Neuronal stem cell (in vitro differentiated cells): ENCODE results near the gene RAB3C.

Experiments
- DNase-seq: peaks from one replicate; pipeline ENCODE4 v3.0.0-alpha.2; 2013; ENCODE audit warnings: low spot score
- H2AFZ ChIP-seq: one replicate; pipeline ENCODE4 v1.6.1; 2013; ENCODE audit warnings: mild to moderate bottlenecking, low read length, inconsistent platforms
- H2AK5ac ChIP-seq: 2 replicates; pipeline ENCODE4 v1.6.1; 2013; ENCODE audit warnings: low read depth, mild to moderate bottlenecking, inconsistent platforms, low read length, moderate library complexity, mixed read lengths
- H2BK120ac ChIP-seq: 2 replicates; pipeline ENCODE4 v1.6.1; 2013; ENCODE audit warnings: low read depth, mild to moderate bottlenecking, inconsistent platforms, low read length, moderate library complexity, mixed read lengths
- H2BK12ac ChIP-seq: one replicate; pipeline ENCODE4 v1.6.1; 2013; ENCODE audit warnings: low read length, inconsistent platforms
- H2BK15ac ChIP-seq: 2 replicates; pipeline ENCODE4 v1.6.1; 2013; ENCODE audit warnings: mild to moderate bottlenecking, low read length, inconsistent platforms, mixed read lengths
- H2BK5ac ChIP-seq: one replicate; pipeline ENCODE4 v1.6.1; 2013; ENCODE audit warnings: inconsistent platforms, mild to moderate bottlenecking, low read length, moderate library complexity
- H3K14ac ChIP-seq: one replicate; pipeline ENCODE4 v1.6.1; 2013; ENCODE audit warnings: low read length, inconsistent platforms
- H3K18ac ChIP-seq: 2 replicates; pipeline ENCODE4 v1.6.1; 2013; ENCODE audit warnings: low read length, inconsistent platforms
- H3K23ac ChIP-seq: 2 replicates; pipeline ENCODE4 v1.6.1; 2013; ENCODE audit warnings: low read depth, mild to moderate bottlenecking, mixed read lengths, low read length, inconsistent platforms; ENCODE audit not compliant: poor library complexity
- H3K27ac ChIP-seq: replicated peaks from 3 replicates; pipeline ENCODE4 v1.5.1; 2013; ENCODE audit warnings: low read length, inconsistent platforms
- H3K27me3 ChIP-seq, 3 experiments: 2 replicates each; pipeline ENCODE4 v1.6.1; 2013; ENCODE audit warnings: low read length in 3 of 3, mild to moderate bottlenecking in 2 of 3, inconsistent platforms in 1 of 3, low read depth in 1 of 3, mixed read lengths in 1 of 3, moderate library complexity in 1 of 3; ENCODE audit not compliant: control insufficient read depth in 3 of 3, insufficient read depth in 3 of 3
- H3K36me3 ChIP-seq, 2 donors: replicated peaks in 1 of 2; 2 replicates each; pipeline ENCODE4 v1.6.1; 2013; ENCODE audit warnings: low read length in 2 of 2; ENCODE audit not compliant: control insufficient read depth in 2 of 2, insufficient read depth in 2 of 2
- H3K4ac ChIP-seq: 2 replicates; pipeline ENCODE4 v1.6.1; 2013; ENCODE audit warnings: inconsistent platforms, mild to moderate bottlenecking, low read length, moderate library complexity
- H3K4me1 ChIP-seq, 2 donors: 1 replicate in 1 of 2; 2 replicates in 1 of 2; pipeline ENCODE4 v1.6.1; 2013; ENCODE audit warnings: low read length in 2 of 2, low read depth in 1 of 2; ENCODE audit not compliant: control insufficient read depth in 2 of 2, insufficient read depth in 1 of 2
- H3K4me2 ChIP-seq: one replicate; pipeline ENCODE4 v1.6.1; 2013; ENCODE audit warnings: mild to moderate bottlenecking, low read length, inconsistent platforms; ENCODE audit not compliant: insufficient read depth, poor library complexity, severe bottlenecking
- H3K4me3 ChIP-seq, 2 donors: 2 replicates each; pipeline ENCODE4 v1.5.1; 2013; ENCODE audit warnings: low read length in 2 of 2, mild to moderate bottlenecking in 2 of 2, inconsistent platforms in 1 of 2, moderate library complexity in 1 of 2
- H3K79me1 ChIP-seq: one replicate; pipeline ENCODE4 v1.6.1; 2013; ENCODE audit warnings: low read depth, mild to moderate bottlenecking, inconsistent platforms, low read length, moderate library complexity
- H3K9ac ChIP-seq: one replicate; pipeline ENCODE4 v1.6.1; 2013; ENCODE audit warnings: mild to moderate bottlenecking, low read depth, low read length, inconsistent platforms; ENCODE audit not compliant: poor library complexity
- H3K9me3 ChIP-seq, 2 donors: replicated peaks in 1 of 2; 2 replicates each; pipeline versions ENCODE3 to v1.6.1; 2013; ENCODE audit warnings: low read length in 2 of 2, mild to moderate bottlenecking in 2 of 2, inconsistent platforms in 1 of 2, low read depth in 1 of 2, mixed read lengths in 1 of 2, moderate library complexity in 1 of 2; ENCODE audit not compliant: control insufficient read depth in 2 of 2, insufficient read depth in 1 of 2
- H4K8ac ChIP-seq: one replicate; pipeline ENCODE4 v1.6.1; 2013; ENCODE audit warnings: low read depth, mild to moderate bottlenecking, inconsistent platforms, low read length, moderate library complexity
- H4K91ac ChIP-seq: one replicate; pipeline ENCODE4 v1.6.1; 2013; ENCODE audit warnings: low read length, low read depth, mild to moderate bottlenecking, inconsistent platforms; ENCODE audit not compliant: poor library complexity
- WGBS, 2 donors: extraction: QIAGEN DNeasy Blood & Tissue Kit; methylation state at CpG; one replicate each; pipeline ENCODE4 v1.1.7; 2013; ENCODE audit warnings: missing lambda C conversion rate in 2 of 2, mixed read lengths in 1 of 2; ENCODE audit not compliant: insufficient read length in 2 of 2, insufficient replicate concordance in 1 of 2; ENCODE audit errors: extremely low coverage in 2 of 2; 5-methylcytosine and 5-hydroxymethylcytosine counted together

Gene RAB3C

GRCh38 chr5:58890265-58890664 is 307.4 kb downstream of the RAB3C start:
- peak overlapping the region; percentile 76 for H2AFZ ChIP-seq
- no peak overlapping the region for H3K4me2 ChIP-seq
- no peak overlapping the region for H3K9ac ChIP-seq
- WGBS, 2 donors: no CpG with 5 or more reads among the region's 12 CpGs
- H3K23ac ChIP-seq: no peak overlapping the region
- no peak overlapping the region for H2BK15ac ChIP-seq
- H3K4me1 ChIP-seq: peaks cover 9 to 12% of the 10 kb centered on the region in 2 donors
- peak overlapping the region; percentile 87 for H3K18ac ChIP-seq
- no peak overlapping the region for H3K4ac ChIP-seq
- DNase-seq: no peak
- no peak overlapping the region for H3K14ac ChIP-seq
- H3K27ac ChIP-seq: no peak overlapping the region
- H2BK5ac ChIP-seq: no peak overlapping the region
- H3K27me3 ChIP-seq: no peaks in the 10 kb centered on the region
- peak overlapping the region; percentile 72 for H2AK5ac ChIP-seq
- H3K4me3 ChIP-seq: peak overlapping the region in 1 of 2 donors; percentile 32
- H4K91ac ChIP-seq: no peak overlapping the region
- H3K79me1 ChIP-seq: no peaks in the 10 kb centered on the region
- no peaks in the 10 kb centered on the region for H3K9me3 ChIP-seq
- H4K8ac ChIP-seq: no peak overlapping the region
- H3K36me3 ChIP-seq: no peaks in the 10 kb centered on the region
- no peak overlapping the region for H2BK120ac ChIP-seq
- no peak overlapping the region for H2BK12ac ChIP-seq

DNA sequence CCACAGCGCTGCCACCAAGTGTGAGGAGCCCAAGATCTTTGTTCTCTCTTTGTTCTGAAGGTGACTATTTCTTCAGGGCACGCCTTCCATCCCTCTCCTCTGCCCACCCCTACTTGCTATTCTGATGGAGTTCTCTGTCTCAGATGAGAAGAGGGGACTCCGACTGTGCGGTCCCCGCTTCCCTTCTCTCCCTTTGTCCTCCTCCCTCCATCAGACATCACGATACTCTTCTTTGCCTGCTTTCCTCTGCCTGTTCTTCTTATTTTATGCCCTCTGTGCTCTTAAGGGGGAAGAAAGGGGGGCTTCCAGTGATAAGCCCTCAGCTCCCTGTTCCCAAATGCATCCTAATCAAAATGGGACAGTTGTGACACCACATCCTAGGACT is 307.8 kb downstream of the RAB3C start:
- Histone ChIP-seq H3K4ac (no peak overlapping the region), H3K27ac (no peak overlapping the region), H3K4me2 (no peak overlapping the region), H3K9ac (no peak overlapping the region), H3K14ac (no peak overlapping the region), H2AFZ (peak overlapping the region; percentile 76), H2BK12ac (no peak overlapping the region), H3K36me3 (no peaks in the 10 kb centered on the region), H4K8ac (no peak overlapping the region), H2AK5ac (peak overlapping the region; percentile 72), H3K4me1 (peaks cover 9 to 12% of the 10 kb centered on the region in 2 donors), H3K9me3 (no peaks in the 10 kb centered on the region), H3K79me1 (no peaks in the 10 kb centered on the region), H4K91ac (no peak overlapping the region), H3K18ac (no peak overlapping the region), H2BK5ac (no peak overlapping the region), H3K4me3 (no peak overlapping the region), H2BK120ac (no peak overlapping the region), H3K27me3 (no peaks in the 10 kb centered on the region), H3K23ac (no peak overlapping the region), H2BK15ac (no peak overlapping the region)
- no peak for DNase-seq
- no CpG with 5 or more reads among the region's 6 CpGs for WGBS, 2 donors

- WGBS, 2 donors: no CpG with 5 or more reads among the region's 18 CpGs
- Histone ChIP-seq H3K23ac (no peak overlapping the region), H3K9ac (no peak overlapping the region), H3K4me2 (no peak overlapping the region), H2AFZ (peak overlapping the region; percentile 76), H3K14ac (no peak overlapping the region), H4K91ac (no peak overlapping the region), H3K4me1 (peaks cover 8 to 12% of the 10 kb centered on the region in 2 donors), H3K27me3 (no peaks in the 10 kb centered on the region), H2BK15ac (no peak overlapping the region), H3K4ac (no peak overlapping the region), H3K4me3 (peak overlapping the region in 1 of 2 donors; percentile 2), H4K8ac (no peak overlapping the region), H3K18ac (peak overlapping the region; percentile 45), H3K27ac (no peak overlapping the region), H2BK5ac (no peak overlapping the region), H2BK12ac (no peak overlapping the region), H3K36me3 (no peaks in the 10 kb centered on the region), H3K9me3 (no peaks in the 10 kb centered on the region), H3K79me1 (no peaks in the 10 kb centered on the region), H2BK120ac (no peak overlapping the region), H2AK5ac (peak overlapping the region; percentile 25)
- DNase-seq: peak; percentile 67
Measured at GRCh38 chr5:58891086-58891970, 308.5 kb downstream of the RAB3C start.

- Histone ChIP-seq H3K18ac (no peak overlapping the region), H3K36me3 (no peaks in the 10 kb centered on the region), H3K27ac (no peak overlapping the region), H4K8ac (no peak overlapping the region), H2BK12ac (no peak overlapping the region), H2BK120ac (no peak overlapping the region), H3K14ac (no peak overlapping the region), H3K27me3 (no peaks in the 10 kb centered on the region), H2BK5ac (no peak overlapping the region), H3K4ac (no peak overlapping the region), H3K23ac (no peak overlapping the region), H3K9ac (no peak overlapping the region), H2AK5ac (no peak overlapping the region), H2BK15ac (no peak overlapping the region), H3K4me2 (no peak overlapping the region), H3K9me3 (no peaks in the 10 kb centered on the region), H3K79me1 (no peaks in the 10 kb centered on the region), H3K4me1 (peaks cover 6 to 12% of the 10 kb centered on the region in 2 donors), H2AFZ (no peak overlapping the region), H3K4me3 (no peak overlapping the region), H4K91ac (no peak overlapping the region)
- DNase-seq: no peak
Measured at GRCh38 chr5:58891971-58892343, 309.1 kb downstream of the RAB3C start.
